HepG2 (cell line): ENCODE results near the gene SLC30A4. TPM values are rescaled to one million over a fixed set of nuclear protein-coding genes. Genes with fewer than 3 reads are reported as not detected.

ENCODE experiments used
- ATAC-seq: fragments of 200-7000 bp; cut with Tn5 transposase; 3 replicates; pipeline ENCODE4 v1.9.1; 2020; ENCODE audit warnings: mild to moderate bottlenecking, moderate library complexity
- BruUV-seq: library from RNA; stranded (reverse); fragments of 400-500 nt; replicated peaks from 2 replicates; lab custom pipeline; 2021; lab: Mats Ljungman, UMichigan
- CTCF ChIA-PET: fragments of 300-600 bp; formaldehyde crosslinking; extraction: SDS; loops from one replicate; lab custom pipeline; 2021; ENCODE audit warnings: low total read pairs, inconsistent platforms, low intra/inter-chr PET ratio; lab: Yijun Ruan, JAX
- POLR2A ChIA-PET: fragments of 350-600 bp; sonication (Branson Sonifier 250); formaldehyde crosslinking; loops from one replicate; lab custom pipeline; 2020; ENCODE audit warnings: antibody characterized with exemption, inconsistent platforms; lab: Yijun Ruan, JAX
- DNase-seq: peaks from one replicate; pipeline ENCODE4 v3.0.0-alpha.2; 2015; ENCODE audit warnings: low spot score
- FAIRE-seq: peaks from 3 replicates; lab custom pipeline; 2011; peaks lifted over from hg19 to GRCh38; lab: Jason Lieb, UNC
- H2AFZ ChIP-seq: one replicate; pipeline ENCODE4 v1.6.1; 2011; ENCODE audit warnings: low read length, inconsistent platforms
- H3K27ac ChIP-seq: fragments of 300-600 bp; 3 replicates; pipeline ENCODE4 v1.8.0; 2011; ENCODE audit warnings: mixed run types, mild to moderate bottlenecking, mixed read lengths, low read length, inconsistent platforms; ENCODE audit not compliant: insufficient read depth; ENCODE audit errors: extremely low read length
- H3K27me3 ChIP-seq, 2 experiments: fragments of 200-600 bp in 1 of 2; 2 replicates in 1 of 2; 3 replicates in 1 of 2; pipeline versions ENCODE4 v1.6.0 to v1.8.0; 2011; ENCODE audit warnings: low read length in 2 of 2, mild to moderate bottlenecking in 2 of 2, moderate library complexity in 2 of 2, inconsistent platforms in 1 of 2; ENCODE audit not compliant: insufficient read depth in 2 of 2, control insufficient read depth in 1 of 2
- H3K36me3 ChIP-seq, 2 experiments: fragments of 200-600 bp in 1 of 2; replicated peaks in 1 of 2; 2 replicates in 1 of 2; 3 replicates in 1 of 2; pipeline versions ENCODE4 v1.5.1 to v1.8.0; 2011; ENCODE audit warnings: low read length in 2 of 2, inconsistent platforms in 1 of 2; ENCODE audit not compliant: insufficient read depth in 2 of 2, control insufficient read depth in 1 of 2
- H3K4me1 ChIP-seq: 2 replicates; pipeline ENCODE4 v1.5.1; 2012; ENCODE audit warnings: low read length, inconsistent platforms; ENCODE audit not compliant: insufficient read depth
- H3K4me2 ChIP-seq: 2 replicates; pipeline ENCODE4 v1.6.0; 2011; ENCODE audit warnings: low read depth, low read length, inconsistent platforms
- H3K4me3 ChIP-seq, 3 experiments: fragments of 200-600 bp in 1 of 3; sonication (generic), shearing (Covaris generic) in 1 of 3; replicated peaks in 1 of 3; 2 replicates each; pipeline ENCODE4 v1.5.1; 2011 to 2016; ENCODE audit warnings: low read length in 3 of 3, inconsistent platforms in 2 of 3, low read depth in 2 of 3, mild to moderate bottlenecking in 2 of 3, control low read depth in 1 of 3, mixed read lengths in 1 of 3; ENCODE audit not compliant: insufficient read depth in 1 of 3
- H3K79me2 ChIP-seq: one replicate; pipeline ENCODE4 v1.6.1; 2011; ENCODE audit warnings: low read length, inconsistent platforms; ENCODE audit not compliant: insufficient read depth
- H3K9ac ChIP-seq: 2 replicates; pipeline ENCODE4 v1.6.0; 2011; ENCODE audit warnings: mild to moderate bottlenecking, low read depth, low read length, inconsistent platforms; ENCODE audit not compliant: insufficient read depth
- H3K9me3 ChIP-seq: 2 replicates; pipeline ENCODE4 v1.5.1; 2012; ENCODE audit warnings: mild to moderate bottlenecking, low read length
- H4K20me1 ChIP-seq: 2 replicates; pipeline ENCODE4 v1.6.0; 2011; ENCODE audit warnings: inconsistent platforms, mild to moderate bottlenecking, low read length, moderate library complexity; ENCODE audit not compliant: insufficient read depth
- MED8 ChIP-seq: sonication (generic); formaldehyde crosslinking; IDR thresholded peaks from 2 replicates; pipeline ENCODE4 v1.8.1; 2023; ENCODE audit warnings: mild to moderate bottlenecking, missing genetic modification reagents; ENCODE audit not compliant: insufficient replicate concordance
- NFKB2 ChIP-seq: sonication (generic); formaldehyde crosslinking; IDR thresholded peaks from 2 replicates; pipeline ENCODE4 v1.4.0; 2020; ENCODE audit warnings: missing genetic modification reagents, borderline replicate concordance
- PRPF4 ChIP-seq: fragments of 200-400 bp; formaldehyde crosslinking; IDR thresholded peaks from 2 replicates; pipeline ENCODE4 v1.6.1; 2016; ENCODE audit warnings: low read length, low read depth; ENCODE audit not compliant: poor library complexity, severe bottlenecking
- REXO4 ChIP-seq: sonication (generic); formaldehyde crosslinking; IDR thresholded peaks from 2 replicates; pipeline ENCODE4 v1.8.0; 2022; ENCODE audit warnings: missing genetic modification reagents, mild to moderate bottlenecking, borderline replicate concordance
- TBX3 ChIP-seq: fragments of 450-650 bp; IDR thresholded peaks from 2 replicates; pipeline ENCODE4 v1.6.1; 2017; ENCODE audit warnings: antibody characterized with exemption, mild to moderate bottlenecking, inconsistent platforms, borderline replicate concordance
- ZFP36 ChIP-seq: fragments of 150-350 bp; IDR thresholded peaks from 2 replicates; pipeline ENCODE4 v1.6.1; 2018; ENCODE audit warnings: borderline replicate concordance, low read length, low read depth; ENCODE audit not compliant: partially characterized antibody
- ZNF605 ChIP-seq: sonication (generic); formaldehyde crosslinking; IDR thresholded peaks from 2 replicates; pipeline ENCODE4 v1.8.0; 2022; ENCODE audit warnings: mild to moderate bottlenecking, missing genetic modification reagents
- ZNF747 ChIP-seq: sonication (generic); formaldehyde crosslinking; IDR thresholded peaks from 2 replicates; pipeline ENCODE4 v1.8.1; 2023; ENCODE audit warnings: missing genetic modification reagents, mild to moderate bottlenecking, borderline replicate concordance
- WGBS: methylation state at CpG from one replicate; pipeline ENCODE4 v1.1.6; 2017; ENCODE audit warnings: low lambda C conversion rate; 5-methylcytosine and 5-hydroxymethylcytosine counted together
- in situ Hi-C: cut with HindIII; loops from 2 replicates; pipeline ENCODE4 v1.10.0; 2017; ENCODE audit warnings: low pct_unique_long_range_greater_than_20kb; ENCODE audit not compliant: extremely low pct_ligation_motif_present
- intact Hi-C: fragments of 100-400 bp; cut with micrococcal nuclease; formaldehyde crosslinking; loops from one replicate; pipeline ENCODE4 v1.10.0; 2022; ENCODE audit not compliant: unreplicated experiment
- polyA plus RNA-seq, 8 experiments: library from polyadenylated mRNA; depleted of rRNA in 3 of 8; stranded (reverse) in 7 of 8; unstranded in 1 of 8; fragments of >200 nt; fragmentation: Illumina TruSeq in 4 of 8; extraction: Trizol in 4 of 8; gene quantifications; 2 replicates each; pipeline versions ENCODE4 v1.2.1 to v1.2.3, GENCODE V29; 2011 to 2016; ENCODE audit warnings: low read depth in 4 of 8, missing spikeins in 1 of 8, mixed read lengths in 1 of 8; ENCODE audit not compliant: insufficient read depth in 1 of 8
- total RNA-seq, 5 experiments: library from RNA; depleted of rRNA; stranded (reverse); fragments of >200 nt; fragmentation: Illumina TruSeq; extraction: Trizol; gene quantifications; 2 replicates each; pipeline ENCODE4 v1.2.3, GENCODE V29; 2016; ENCODE audit warnings: low read depth in 1 of 5
- TF ChIP-seq, protein P1 (sequence below): sonication (generic); formaldehyde crosslinking; IDR thresholded peaks from 2 replicates; pipeline ENCODE4 v1.8.1; 2023; ENCODE audit warnings: mild to moderate bottlenecking, moderate library complexity, missing genetic modification reagents

SLC30A4 gene
- total and polyA plus RNA-seq, 2 of the 13 experiments (the other 11 are each of a cell fraction or from before 2014, with no cell fraction given) = 0.01 to 0.04 TPM

DNA sequence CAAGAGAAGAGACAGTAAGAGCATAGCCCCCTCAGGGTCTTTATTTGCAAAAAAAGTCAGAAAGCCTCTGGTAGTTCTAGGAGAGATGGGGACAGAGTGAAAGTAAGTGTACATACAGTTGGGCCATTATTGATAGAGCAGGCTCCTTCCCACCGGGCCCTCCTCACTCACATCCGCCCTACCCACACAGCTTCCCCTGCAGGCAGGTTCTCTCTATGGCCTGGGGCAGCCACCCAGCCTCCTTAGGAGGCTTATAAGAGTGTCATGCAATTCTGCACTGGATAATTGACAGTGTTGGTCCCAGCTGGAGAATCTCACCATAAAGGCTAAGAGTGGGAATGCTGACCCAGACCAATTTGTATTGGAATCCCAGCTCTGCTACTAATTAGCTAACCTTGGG, 49.5 kb downstream of the SLC30A4 start (continued):
- no peak for TF ChIP-seq TBX3
- TF ChIP-seq, protein P1, sequence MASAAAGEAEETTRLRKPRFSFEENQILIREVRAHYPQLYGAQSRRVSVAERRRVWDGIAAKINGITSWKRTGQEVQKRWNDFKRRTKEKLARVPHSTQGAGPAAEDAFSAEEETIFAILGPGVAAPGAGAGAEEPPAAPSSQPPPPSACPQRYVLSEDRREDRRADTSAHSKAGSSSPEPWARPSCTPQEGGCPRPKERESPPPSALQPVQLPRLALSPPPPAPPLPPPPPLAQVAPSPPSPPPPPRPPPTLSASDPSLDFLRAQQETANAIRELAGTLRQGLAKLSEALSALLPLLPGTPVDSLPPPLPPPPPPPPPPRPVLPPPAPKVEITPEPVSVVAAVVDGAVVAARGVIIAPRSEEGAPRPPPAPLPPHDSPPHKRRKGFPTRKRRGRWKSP = no peak
- TF ChIP-seq NFKB2 (CRISPR knock-in tag) = no peak
- no peak for TF ChIP-seq ZNF605 (CRISPR knock-in tag)
- TF ChIP-seq ZNF747 = no peak

DNA sequence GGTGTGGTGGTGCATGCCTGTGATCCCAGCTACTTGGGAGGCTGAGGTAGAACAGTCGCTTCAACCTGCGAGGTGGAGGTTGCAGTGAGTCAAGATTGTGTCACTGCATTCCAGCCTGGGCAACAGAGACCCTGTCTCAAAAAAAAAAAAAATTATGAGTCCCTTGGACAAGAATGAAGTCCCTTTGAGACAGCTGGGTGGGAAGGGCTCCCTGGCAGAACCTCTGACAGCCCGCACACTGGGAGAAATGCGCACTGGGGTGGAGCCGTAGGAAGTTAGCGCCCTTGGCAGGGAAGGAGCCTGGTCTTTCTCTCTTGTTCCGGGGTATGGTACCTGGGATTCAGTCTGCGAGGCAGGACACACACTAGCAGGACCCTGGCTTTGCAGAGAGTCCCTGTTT, 51.4 kb downstream of the SLC30A4 start:
- Histone ChIP-seq H3K4me2 (no peak overlapping the region), H4K20me1 (no peaks in the 10 kb centered on the region), H3K4me3 (no peak overlapping the region), H3K27me3 (peaks cover 0 to 7% of the 10 kb centered on the region in 2 experiments; a peak in 1 of 5 replicates), H2AFZ (no peak overlapping the region), H3K36me3 (no peaks in the 10 kb centered on the region), H3K9me3 (no peaks in the 10 kb centered on the region), H3K79me2 (no peaks in the 10 kb centered on the region), H3K4me1 (no peaks in the 10 kb centered on the region), H3K27ac (no peak overlapping the region), H3K9ac (no peak overlapping the region)
- in situ Hi-C loops (no loop called here), intact Hi-C loops (no loop called here)
- BruUV-seq = no TSS peak
- ChIA-PET CTCF (no interaction called here), POLR2A (no interaction called here)
- no peak for TF ChIP-seq PRPF4
- no peak for TF ChIP-seq REXO4
- TF ChIP-seq ZFP36 = no peak
- TF ChIP-seq MED8 = no peak
- FAIRE-seq (no peak), DNase-seq (no peak), ATAC-seq (no peak)
- WGBS = 56% methylated on average over 8 of the region's 8 CpGs
